HG03159 (cell line): Measurements from ENCODE around the gene TRIM65.
"Not testable (repeated sequence)": the region's sequence is repeated elsewhere in the genome, so short reads cannot be mapped to it uniquely, and the experiment has no call there.

ENCODE experiments used
- ATAC-seq: cut with Tn5 transposase; IDR thresholded peaks from one replicate; pipeline ENCODE4 v1.9.1; 2021; ENCODE audit warnings: mild to moderate bottlenecking, moderate library complexity; ENCODE audit not compliant: unreplicated experiment

The TRIM65 gene

GRCh38 chr17:75854881-75855309, 41.9 kb downstream of the TRIM65 start:
- ATAC-seq = no peak

GRCh38 chr17:75854101-75854748, 42.5 kb downstream of the TRIM65 start:
- ATAC-seq = no peak

DNA sequence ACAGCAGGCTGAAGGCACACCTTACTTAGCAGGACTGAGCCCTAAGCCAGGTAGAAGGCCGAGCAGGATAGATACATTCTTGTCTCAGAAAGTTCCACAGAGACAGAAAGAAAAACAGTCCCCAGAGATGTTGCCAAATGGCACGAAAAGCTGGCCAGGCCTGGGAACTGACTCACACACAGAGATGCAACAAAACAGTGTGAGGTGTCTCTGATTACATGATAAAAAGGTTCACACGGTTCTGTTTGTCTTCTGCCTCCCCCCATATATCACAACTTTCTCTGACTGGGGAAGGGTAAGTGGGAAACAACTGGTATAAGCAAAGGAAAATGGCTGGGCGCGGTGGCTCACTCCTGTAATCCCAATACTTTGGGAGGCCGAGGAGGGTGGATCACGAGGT, 43.3 kb downstream of the TRIM65 start:
- ATAC-seq = no peak

- not testable (repeated sequence) for ATAC-seq
These were observed 45.1 kb downstream of the TRIM65 start for GRCh38 chr17:75851693-75851991.

DNA sequence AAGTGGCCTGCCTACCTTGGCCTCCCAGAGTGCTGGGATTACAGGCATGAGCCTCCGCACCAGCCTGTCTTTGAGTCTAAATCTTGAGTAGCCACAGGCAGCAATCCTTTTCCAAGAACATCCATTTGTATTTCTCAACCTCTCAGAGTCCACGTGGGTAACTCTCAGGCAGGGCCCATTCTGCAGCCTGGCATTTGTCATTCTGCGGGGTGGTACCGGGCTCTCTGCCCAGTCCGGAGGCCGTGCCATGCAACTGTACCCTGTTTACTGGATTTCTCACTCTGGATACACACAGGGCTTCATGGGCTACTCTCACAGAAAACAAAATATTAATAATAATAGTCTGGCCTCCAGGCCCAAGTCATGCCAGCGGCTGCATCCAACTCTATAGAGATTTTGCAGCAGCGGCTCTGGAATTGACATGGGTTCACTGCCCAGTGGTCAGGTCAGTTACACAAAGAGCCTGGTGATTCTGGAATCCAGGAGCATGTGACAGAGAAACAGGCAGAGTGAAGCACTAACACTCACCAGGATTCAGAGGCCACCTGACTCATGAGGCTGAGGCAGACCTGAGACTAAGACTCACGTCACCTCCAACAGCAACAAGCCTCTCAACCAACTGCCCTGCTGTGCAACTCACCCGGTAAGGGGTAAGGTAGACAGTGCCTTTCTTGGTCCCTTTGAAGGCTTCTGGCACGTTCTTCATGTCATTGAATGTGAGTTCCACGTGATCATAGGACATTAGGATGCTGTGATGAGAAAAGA, 45.6 kb downstream of the TRIM65 start:
- no peak for ATAC-seq

DNA sequence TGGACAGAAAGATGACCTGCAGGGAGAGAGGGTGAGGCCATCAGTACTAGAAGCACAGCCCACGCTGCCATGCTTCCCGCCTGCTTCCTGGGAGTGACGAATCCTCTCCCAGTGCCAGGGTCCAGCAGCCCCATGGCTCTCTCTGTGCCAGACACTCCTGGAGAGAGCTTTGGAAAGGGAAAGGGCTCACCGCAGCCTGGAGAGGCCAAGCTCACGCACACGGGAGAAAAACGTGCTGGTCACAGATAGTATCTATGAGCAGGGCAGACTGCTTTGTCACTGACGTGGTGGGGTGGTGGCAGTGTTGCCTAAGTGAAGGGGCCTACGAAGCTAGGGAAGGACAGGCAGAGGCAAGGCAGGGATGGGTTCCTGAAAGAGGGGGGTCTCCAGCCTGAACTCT, 47.0 kb downstream of the TRIM65 start:
- ATAC-seq = no peak

GRCh38 chr17:75849279-75849646, 47.5 kb downstream of the TRIM65 start:
- no peak for ATAC-seq

DNA sequence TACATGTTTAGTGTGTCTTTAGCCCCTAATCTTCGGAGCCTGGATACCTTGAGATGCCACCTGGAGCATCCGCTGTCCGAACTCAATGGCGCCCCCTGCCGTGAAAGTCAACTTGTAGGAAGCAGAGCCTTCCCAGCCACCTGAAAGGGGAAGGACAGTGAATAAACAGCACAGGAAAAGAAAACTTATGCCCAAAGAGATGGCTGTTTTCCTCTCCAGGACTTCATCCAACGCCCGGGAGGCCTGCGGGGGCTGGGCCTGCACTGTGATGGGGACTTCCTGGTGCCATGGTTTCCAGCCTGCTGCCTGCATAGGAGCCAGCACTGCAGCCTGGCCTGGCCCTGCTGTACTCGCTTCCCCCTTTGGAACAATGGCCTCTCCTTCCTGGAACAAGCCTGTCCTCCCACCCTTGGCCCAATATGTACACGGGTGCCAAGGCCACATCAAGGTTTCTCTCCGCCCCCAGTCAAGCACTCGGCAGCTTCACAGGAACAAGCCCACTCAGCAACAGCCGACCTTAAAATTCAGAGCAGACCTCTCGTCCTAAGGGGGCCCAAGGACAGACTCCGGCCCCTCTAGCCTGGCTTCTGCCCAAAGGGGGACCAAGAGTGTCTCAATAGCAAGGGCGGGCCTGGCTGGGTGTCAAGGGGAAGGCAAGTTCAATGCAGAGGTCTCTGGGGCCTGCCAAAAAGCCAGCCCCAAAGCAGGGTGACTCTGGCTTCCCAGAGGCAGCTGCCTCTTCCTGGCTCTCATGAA, 48.0 kb downstream of the TRIM65 start:
- ATAC-seq = no peak

- ATAC-seq = no peak
These were observed 48.9 kb downstream of the TRIM65 start for GRCh38 chr17:75847614-75848522.

DNA sequence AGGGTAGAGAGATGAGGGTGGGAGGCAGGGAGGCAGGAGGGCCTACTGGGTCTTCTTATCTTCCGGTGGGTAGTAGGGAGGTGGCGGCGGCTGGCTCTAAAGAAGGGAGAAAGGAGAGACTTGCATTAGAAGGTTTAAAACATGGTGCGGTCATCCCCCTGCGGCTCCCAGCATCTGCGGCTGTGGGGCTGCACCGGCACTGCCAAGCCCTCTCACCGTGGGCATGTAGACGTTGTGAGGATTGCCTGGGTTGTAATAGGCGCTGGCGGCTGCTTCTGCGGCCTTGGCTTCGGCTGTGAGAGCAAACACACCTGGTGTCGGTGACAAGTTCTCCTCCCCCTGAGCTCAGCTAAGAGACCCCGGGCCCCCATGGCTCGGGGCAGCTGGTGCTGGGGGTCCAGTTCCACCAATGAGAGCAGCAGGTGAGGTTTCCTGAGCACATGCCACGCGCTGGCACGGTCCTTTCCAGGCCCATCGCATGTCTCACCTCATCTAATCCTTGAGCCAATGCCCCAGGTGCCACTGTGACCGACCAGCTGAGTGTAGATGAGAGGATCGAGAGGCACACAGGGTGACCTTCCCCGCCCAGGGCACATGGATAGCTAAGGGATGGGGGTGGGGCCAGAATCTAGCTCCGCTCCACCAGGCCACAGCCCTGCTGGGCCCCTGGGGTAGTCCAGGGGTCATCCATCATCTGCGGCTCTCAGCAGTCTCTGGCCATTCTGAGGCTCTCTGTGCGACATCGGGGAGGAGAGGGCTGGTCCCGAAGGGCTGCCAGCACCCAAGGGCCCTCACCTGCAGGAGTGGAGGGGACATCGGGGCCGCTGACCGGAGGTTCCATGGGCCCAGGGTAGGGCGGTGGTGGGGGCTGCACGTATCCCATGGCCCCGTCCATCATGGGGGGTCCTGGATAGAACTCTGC, 49.8 kb downstream of the TRIM65 start:
- ATAC-seq = no peak

- ATAC-seq = no peak
These were observed 50.6 kb downstream of the TRIM65 start for GRCh38 chr17:75845933-75846691.

DNA sequence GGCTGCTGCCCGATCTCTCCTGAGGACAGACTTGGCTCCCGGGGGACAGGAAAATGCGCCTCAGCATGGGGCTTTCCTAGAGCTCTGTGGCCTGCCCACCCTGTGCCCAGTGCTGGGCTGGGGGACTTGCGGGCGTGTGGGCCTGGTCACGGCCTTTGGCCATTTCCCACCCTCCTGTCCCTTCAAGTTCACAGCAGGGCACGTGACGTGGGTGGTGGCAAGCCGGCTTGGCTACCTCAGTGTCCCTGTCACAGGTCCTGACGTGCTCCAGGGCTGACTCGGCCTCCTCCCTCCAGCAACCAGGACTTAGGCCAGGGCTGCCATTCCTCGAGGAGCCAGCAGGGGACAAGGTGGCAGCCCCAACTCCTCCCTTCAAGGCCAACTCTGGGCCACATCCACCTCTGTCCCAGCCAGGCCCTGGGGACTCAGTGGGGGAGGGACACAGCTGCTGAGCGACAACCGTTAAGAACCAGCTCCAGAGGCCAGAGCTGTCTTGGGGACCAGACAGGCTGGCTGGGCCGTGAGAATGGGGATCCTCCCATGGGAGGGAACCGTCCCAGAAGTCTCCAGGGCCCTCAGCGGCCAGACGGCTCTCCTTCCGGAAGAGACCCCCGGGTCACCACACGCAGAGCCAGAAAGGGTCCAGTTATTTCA, 51.6 kb downstream of the TRIM65 start:
- peak; percentile 76 for ATAC-seq

DNA sequence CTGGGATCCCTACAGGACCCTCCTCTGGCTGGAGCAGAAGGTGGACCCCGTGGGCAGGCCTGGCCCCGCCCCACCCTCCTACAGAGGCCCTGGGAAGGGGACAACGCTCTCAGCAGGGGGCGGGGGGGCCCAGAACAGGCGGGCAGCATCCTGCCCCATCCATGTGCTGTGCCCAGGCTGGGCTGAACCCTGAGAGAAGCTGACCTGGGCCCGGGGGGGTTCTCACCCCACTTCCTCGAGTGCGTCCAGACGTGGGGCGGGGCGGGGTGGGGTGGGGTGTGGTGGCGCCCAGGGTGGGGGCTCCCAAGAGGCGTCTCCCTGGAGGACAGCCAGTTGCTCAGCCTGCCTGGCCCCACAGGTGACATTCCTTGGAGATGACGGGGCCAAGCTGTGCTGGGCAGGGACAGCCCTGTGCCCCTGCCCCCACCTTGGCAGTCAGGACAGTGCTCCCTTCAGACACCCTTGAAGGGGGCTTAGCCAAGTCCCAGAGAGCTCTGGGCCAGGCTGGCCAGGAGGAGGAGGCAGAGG, 52.2 kb downstream of the TRIM65 start:
- peak; percentile 17 for ATAC-seq

DNA sequence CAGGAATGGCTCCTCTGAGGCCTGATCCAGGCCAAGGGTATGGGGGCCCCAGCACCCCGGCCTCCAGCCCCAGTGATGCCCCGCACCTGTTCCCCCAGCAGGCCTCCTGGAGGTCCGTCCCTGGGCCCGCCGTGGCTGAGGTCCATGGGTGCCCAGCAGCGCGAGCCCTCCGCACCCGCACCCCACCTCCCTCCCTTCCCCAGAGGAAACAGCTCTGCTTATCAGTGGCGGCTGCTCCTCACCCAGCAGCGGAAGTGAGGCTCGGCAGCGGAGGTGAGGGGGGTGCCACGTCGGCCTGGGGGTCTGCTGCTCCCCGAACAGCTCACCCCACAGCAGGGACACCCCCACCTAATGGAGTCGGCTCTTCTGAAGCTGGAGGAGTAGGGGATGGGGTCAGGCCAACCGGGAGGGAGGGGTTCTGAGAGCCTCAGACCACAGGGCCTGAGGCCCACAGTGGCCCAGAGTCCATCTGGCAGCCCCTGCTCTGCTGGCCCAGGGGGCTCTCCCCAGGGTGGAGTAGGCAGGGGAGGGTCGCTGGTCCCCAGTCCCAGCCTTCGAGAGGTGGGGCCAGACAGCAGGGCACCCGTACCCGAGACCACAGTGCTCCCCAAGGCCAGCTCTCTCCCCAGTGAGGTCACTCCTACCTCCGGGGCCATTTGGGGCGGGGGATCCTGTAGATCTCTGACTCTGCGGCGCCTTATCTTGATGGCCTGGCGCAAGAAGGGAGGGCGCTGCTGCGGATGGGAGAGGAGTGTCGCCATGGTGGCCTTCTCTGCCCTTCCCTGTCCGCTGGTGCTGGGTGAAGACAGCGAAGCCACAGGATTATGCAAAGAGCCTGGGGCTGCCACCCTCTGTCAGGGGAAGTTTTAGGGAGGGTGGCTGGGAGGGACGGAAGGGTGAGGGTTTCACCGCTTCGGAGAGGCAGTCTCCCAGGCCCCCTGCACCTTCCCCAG, 52.9 kb downstream of the TRIM65 start, which contains the start of gene UNC13D:
Gene UNC13D, minus strand, starts transcription at position 828 of the 953 bp plus-strand sequence. Its CDS starts 67 bp downstream, at position 761.
- no peak for ATAC-seq

GRCh38 chr17:75842963-75843576, 53.7 kb downstream of the TRIM65 start:
- no peak for ATAC-seq

GRCh38 chr17:75842411-75842810, 54.3 kb downstream of the TRIM65 start:
- ATAC-seq = no peak

GRCh38 chr17:75840799-75841164, 56.0 kb downstream of the TRIM65 start:
- ATAC-seq = no peak
